HepG2 (cell line): ENCODE results near the gene BTRC. TPM values are rescaled to one million over a fixed set of nuclear protein-coding genes. Genes with fewer than 3 reads are reported as not detected.

Experiments
- ATAC-seq: fragments of 200-7000 bp; cut with Tn5 transposase; 3 replicates; pipeline ENCODE4 v1.9.1; 2020; ENCODE audit warnings: mild to moderate bottlenecking, moderate library complexity
- BruUV-seq: library from RNA; stranded (reverse); fragments of 400-500 nt; replicated peaks from 2 replicates; lab custom pipeline; 2021; lab: Mats Ljungman, UMichigan
- CTCF ChIA-PET: fragments of 300-600 bp; formaldehyde crosslinking; extraction: SDS; loops from one replicate; lab custom pipeline; 2021; ENCODE audit warnings: low total read pairs, inconsistent platforms, low intra/inter-chr PET ratio; lab: Yijun Ruan, JAX
- POLR2A ChIA-PET: fragments of 350-600 bp; sonication (Branson Sonifier 250); formaldehyde crosslinking; loops from one replicate; lab custom pipeline; 2020; ENCODE audit warnings: antibody characterized with exemption, inconsistent platforms; lab: Yijun Ruan, JAX
- DNase-seq: peaks from one replicate; pipeline ENCODE4 v3.0.0-alpha.2; 2015; ENCODE audit warnings: low spot score
- FAIRE-seq: peaks from 3 replicates; lab custom pipeline; 2011; peaks lifted over from hg19 to GRCh38; lab: Jason Lieb, UNC
- H2AFZ ChIP-seq: one replicate; pipeline ENCODE4 v1.6.1; 2011; ENCODE audit warnings: low read length, inconsistent platforms
- H3K27ac ChIP-seq: fragments of 300-600 bp; 3 replicates; pipeline ENCODE4 v1.8.0; 2011; ENCODE audit warnings: mixed run types, mild to moderate bottlenecking, mixed read lengths, low read length, inconsistent platforms; ENCODE audit not compliant: insufficient read depth; ENCODE audit errors: extremely low read length
- H3K27me3 ChIP-seq, 2 experiments: fragments of 200-600 bp in 1 of 2; 2 replicates in 1 of 2; 3 replicates in 1 of 2; pipeline versions ENCODE4 v1.6.0 to v1.8.0; 2011; ENCODE audit warnings: low read length in 2 of 2, mild to moderate bottlenecking in 2 of 2, moderate library complexity in 2 of 2, inconsistent platforms in 1 of 2; ENCODE audit not compliant: insufficient read depth in 2 of 2, control insufficient read depth in 1 of 2
- H3K36me3 ChIP-seq, 2 experiments: fragments of 200-600 bp in 1 of 2; replicated peaks in 1 of 2; 2 replicates in 1 of 2; 3 replicates in 1 of 2; pipeline versions ENCODE4 v1.5.1 to v1.8.0; 2011; ENCODE audit warnings: low read length in 2 of 2, inconsistent platforms in 1 of 2; ENCODE audit not compliant: insufficient read depth in 2 of 2, control insufficient read depth in 1 of 2
- H3K4me1 ChIP-seq: 2 replicates; pipeline ENCODE4 v1.5.1; 2012; ENCODE audit warnings: low read length, inconsistent platforms; ENCODE audit not compliant: insufficient read depth
- H3K4me2 ChIP-seq: 2 replicates; pipeline ENCODE4 v1.6.0; 2011; ENCODE audit warnings: low read depth, low read length, inconsistent platforms
- H3K4me3 ChIP-seq, 3 experiments: fragments of 200-600 bp in 1 of 3; sonication (generic), shearing (Covaris generic) in 1 of 3; replicated peaks in 1 of 3; 2 replicates each; pipeline ENCODE4 v1.5.1; 2011 to 2016; ENCODE audit warnings: low read length in 3 of 3, inconsistent platforms in 2 of 3, low read depth in 2 of 3, mild to moderate bottlenecking in 2 of 3, control low read depth in 1 of 3, mixed read lengths in 1 of 3; ENCODE audit not compliant: insufficient read depth in 1 of 3
- H3K79me2 ChIP-seq: one replicate; pipeline ENCODE4 v1.6.1; 2011; ENCODE audit warnings: low read length, inconsistent platforms; ENCODE audit not compliant: insufficient read depth
- H3K9ac ChIP-seq: 2 replicates; pipeline ENCODE4 v1.6.0; 2011; ENCODE audit warnings: mild to moderate bottlenecking, low read depth, low read length, inconsistent platforms; ENCODE audit not compliant: insufficient read depth
- H3K9me3 ChIP-seq: 2 replicates; pipeline ENCODE4 v1.5.1; 2012; ENCODE audit warnings: mild to moderate bottlenecking, low read length
- H4K20me1 ChIP-seq: 2 replicates; pipeline ENCODE4 v1.6.0; 2011; ENCODE audit warnings: inconsistent platforms, mild to moderate bottlenecking, low read length, moderate library complexity; ENCODE audit not compliant: insufficient read depth
- AGO1 ChIP-seq: fragments of 200-400 bp; formaldehyde crosslinking; IDR thresholded peaks from 2 replicates; pipeline ENCODE4 v1.6.1; 2017; ENCODE audit warnings: mild to moderate bottlenecking, low read depth, low read length, moderate library complexity; ENCODE audit not compliant: poor library complexity, severe bottlenecking
- CCAR2 ChIP-seq: fragments of 200-400 bp; formaldehyde crosslinking; optimal IDR thresholded peaks from 2 replicates; pipeline ENCODE3; 2018; ENCODE audit warnings: low read depth, mild to moderate bottlenecking, low read length, moderate library complexity
- FOSL2 ChIP-seq: sonication (generic); formaldehyde crosslinking; IDR thresholded peaks from 2 replicates; pipeline ENCODE4 v1.4.0; 2020; ENCODE audit warnings: missing genetic modification reagents
- IKZF4 ChIP-seq: sonication (generic); formaldehyde crosslinking; IDR thresholded peaks from 2 replicates; pipeline ENCODE4 v1.5.1; 2020; ENCODE audit warnings: borderline replicate concordance, mild to moderate bottlenecking, low read depth, missing genetic modification reagents; ENCODE audit errors: not compliant biosample characterization
- NFKBIZ ChIP-seq: IDR thresholded peaks from 2 replicates; pipeline ENCODE4 v1.6.1; 2018; ENCODE audit warnings: missing genetic modification reagents, missing compliant biosample characterization
- RFX3 ChIP-seq: IDR thresholded peaks from 2 replicates; pipeline ENCODE4 v1.6.1; 2016; ENCODE audit warnings: missing biosample characterization, missing genetic modification reagents
- SOX13 ChIP-seq, 3 experiments: fragments of 450-650 bp in 1 of 3; sonication (generic) in 1 of 3; formaldehyde crosslinking in 1 of 3; IDR thresholded peaks in 2 of 3; conservative IDR thresholded peaks in 1 of 3; 2 replicates each; pipeline versions ENCODE4 v1.5.0 to v1.6.1; 2016 to 2020; ENCODE audit warnings: antibody characterized with exemption in 1 of 3, mild to moderate bottlenecking in 1 of 3, missing compliant biosample characterization in 1 of 3, missing genetic modification reagents in 1 of 3, moderate library complexity in 1 of 3
- SOX5 ChIP-seq: IDR thresholded peaks from 2 replicates; pipeline ENCODE4 v1.6.1; 2016; ENCODE audit warnings: borderline replicate concordance
- TEAD2 ChIP-seq: sonication (generic); formaldehyde crosslinking; IDR thresholded peaks from 2 replicates; pipeline ENCODE4 v1.9.0; 2021; ENCODE audit warnings: missing genetic modification reagents
- ZFP90 ChIP-seq: sonication (generic); formaldehyde crosslinking; IDR thresholded peaks from 2 replicates; pipeline ENCODE4 v1.8.0; 2022; ENCODE audit warnings: missing genetic modification reagents, mild to moderate bottlenecking, inconsistent platforms, borderline replicate concordance
- ZNF263 ChIP-seq: sonication (generic); formaldehyde crosslinking; IDR thresholded peaks from 2 replicates; pipeline ENCODE4 v1.4.0; 2020; ENCODE audit warnings: missing genetic modification reagents
- ZNF292 ChIP-seq: sonication (generic); formaldehyde crosslinking; IDR thresholded peaks from 2 replicates; pipeline ENCODE4 v1.8.1; 2022; ENCODE audit warnings: mild to moderate bottlenecking, low read depth, missing genetic modification reagents, borderline replicate concordance
- ZNF451 ChIP-seq: sonication (generic); formaldehyde crosslinking; IDR thresholded peaks from 2 replicates; pipeline ENCODE4 v1.5.0; 2020; ENCODE audit warnings: mild to moderate bottlenecking, missing genetic modification reagents
- ZNF747 ChIP-seq: sonication (generic); formaldehyde crosslinking; IDR thresholded peaks from 2 replicates; pipeline ENCODE4 v1.8.1; 2023; ENCODE audit warnings: missing genetic modification reagents, mild to moderate bottlenecking, borderline replicate concordance
- WGBS: methylation state at CpG from one replicate; pipeline ENCODE4 v1.1.6; 2017; ENCODE audit warnings: low lambda C conversion rate; 5-methylcytosine and 5-hydroxymethylcytosine counted together
- in situ Hi-C: cut with HindIII; loops from 2 replicates; pipeline ENCODE4 v1.10.0; 2017; ENCODE audit warnings: low pct_unique_long_range_greater_than_20kb; ENCODE audit not compliant: extremely low pct_ligation_motif_present
- intact Hi-C: fragments of 100-400 bp; cut with micrococcal nuclease; formaldehyde crosslinking; loops from one replicate; pipeline ENCODE4 v1.10.0; 2022; ENCODE audit not compliant: unreplicated experiment
- polyA plus RNA-seq, 8 experiments: library from polyadenylated mRNA; depleted of rRNA in 3 of 8; stranded (reverse) in 7 of 8; unstranded in 1 of 8; fragments of >200 nt; fragmentation: Illumina TruSeq in 4 of 8; extraction: Trizol in 4 of 8; gene quantifications; 2 replicates each; pipeline versions ENCODE4 v1.2.1 to v1.2.3, GENCODE V29; 2011 to 2016; ENCODE audit warnings: low read depth in 4 of 8, missing spikeins in 1 of 8, mixed read lengths in 1 of 8; ENCODE audit not compliant: insufficient read depth in 1 of 8
- total RNA-seq, 5 experiments: library from RNA; depleted of rRNA; stranded (reverse); fragments of >200 nt; fragmentation: Illumina TruSeq; extraction: Trizol; gene quantifications; 2 replicates each; pipeline ENCODE4 v1.2.3, GENCODE V29; 2016; ENCODE audit warnings: low read depth in 1 of 5
- TF ChIP-seq, protein P1 (sequence below): sonication (generic); formaldehyde crosslinking; IDR thresholded peaks from 2 replicates; pipeline ENCODE4 v1.5.0; 2020; ENCODE audit warnings: mild to moderate bottlenecking, low read depth, missing genetic modification reagents, borderline replicate concordance
- TF ChIP-seq, protein P2 (sequence below): sonication (generic); formaldehyde crosslinking; IDR thresholded peaks from 2 replicates; pipeline ENCODE4 v1.4.0; 2020; ENCODE audit warnings: missing genetic modification reagents
- TF ChIP-seq, protein P3 (sequence below): sonication (generic); formaldehyde crosslinking; IDR thresholded peaks from 2 replicates; pipeline ENCODE4 v1.5.0; 2020; ENCODE audit warnings: mild to moderate bottlenecking, missing genetic modification reagents

BTRC gene
- total and polyA plus RNA-seq, 2 of the 13 experiments (the other 11 are each of a cell fraction or from before 2014, with no cell fraction given) = 12.0 to 14.4 TPM

DNA sequence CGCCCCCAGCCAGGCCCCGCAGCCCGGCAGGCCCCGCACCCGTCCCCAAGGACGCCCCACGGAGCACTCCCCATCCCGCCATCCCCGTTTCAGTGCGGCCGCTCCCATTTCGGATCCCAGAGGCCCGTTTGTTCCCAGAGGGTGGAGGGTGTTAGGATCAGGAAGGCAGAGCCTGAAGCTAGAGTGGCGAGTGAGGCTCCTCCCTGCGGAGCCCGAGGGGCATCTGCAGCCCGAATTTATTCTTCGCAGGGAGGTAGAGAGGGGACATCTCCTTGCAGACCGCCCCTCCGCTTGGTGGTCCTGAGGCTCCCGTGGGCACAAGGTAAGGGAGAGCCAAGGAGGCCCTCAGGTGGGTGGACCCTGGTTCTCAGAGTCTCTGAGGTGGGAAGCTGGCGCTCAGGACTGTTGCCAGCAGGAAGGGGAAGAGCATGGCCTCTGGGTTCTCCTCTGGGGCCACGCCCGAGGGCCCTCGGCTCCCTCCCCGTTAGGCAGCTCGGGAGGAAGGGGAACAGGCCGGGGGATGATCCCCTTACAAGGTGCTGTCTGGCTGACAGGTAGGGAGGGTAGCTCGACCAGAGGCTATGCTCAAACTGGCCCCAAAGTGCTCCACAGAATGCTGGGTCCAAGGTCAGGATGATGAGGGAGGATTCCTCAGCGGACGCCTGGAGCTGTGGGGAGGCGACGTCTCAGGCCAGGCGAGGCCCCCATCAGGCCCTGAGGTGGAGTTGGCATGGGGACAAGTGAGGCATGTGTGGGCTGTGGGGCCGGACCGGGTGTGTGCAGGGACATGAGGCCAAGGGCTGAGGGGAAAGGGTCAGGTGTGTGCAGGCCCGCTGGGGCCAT, 216.7 kb downstream of the BTRC start:
- ChIA-PET POLR2A (interaction anchor here (0.7 to 2.3 kb wide), 2 partner anchors 10 to 17 kb away, joined by 3 to 10 read pairs; partner anchors contain the start of genes DPCD and POLL), CTCF (interaction anchor here (0.6 to 1.7 kb wide), 3 partner anchors 103 to 357 kb away, joined by 3 to 7 read pairs (median 5); no protein-coding TSS in a partner anchor)
- peak overlapping the region; percentile 100 for H3K4me2 ChIP-seq
- H3K27me3 ChIP-seq = peaks cover 0 to 41% of the 10 kb centered on the region in 2 experiments; a peak in 4 of 5 replicates
- FAIRE-seq (no peak), ATAC-seq (peak; percentile 21), DNase-seq (no peak)
- no peak overlapping the region for H2AFZ ChIP-seq
- H3K4me1 ChIP-seq = peaks cover 45% of the 10 kb centered on the region
- H3K36me3 ChIP-seq = no peaks in the 10 kb centered on the region
- H3K79me2 ChIP-seq = no peaks in the 10 kb centered on the region
- WGBS = 8% methylated on average over 13 of the region's 37 CpGs
- intact Hi-C loops = loop anchor here (1.0 to 5.0 kb wide), 3 partner anchors 34 to 357 kb away; no protein-coding TSS in a partner anchor
- H3K9ac ChIP-seq = peak overlapping the region; percentile 60; the same call in 1 of the 2 replicates
- no TSS peak for BruUV-seq
- H3K4me3 ChIP-seq = peak overlapping the region; percentile 68 to 85 (median 68)
- no peak overlapping the region for H3K27ac ChIP-seq
- H4K20me1 ChIP-seq = no peaks in the 10 kb centered on the region
- no peaks in the 10 kb centered on the region for H3K9me3 ChIP-seq
- in situ Hi-C loops = loop anchor here (5.0 kb wide), 1 partner anchor 278 kb away; no protein-coding TSS in a partner anchor
- TF ChIP-seq SOX5 (CRISPR knock-in tag) (no peak), FOSL2 (CRISPR knock-in tag) (no peak), ZNF263 (CRISPR knock-in tag) (0 out of 2 replicates have a peak, but pooled peaks have one; percentile 48), IKZF4 (CRISPR knock-in tag) (no peak), ZNF747 (CRISPR knock-in tag) (no peak), AGO1 (peak; percentile 55), SOX13 (IDR thresholded peaks at IDR 0.05) (no peak), SOX13 (CRISPR knock-in tag; conservative IDR thresholded peaks at IDR 0.05 in 1 of 2, IDR thresholded peaks at IDR 0.05 in 1 of 2) (no peak), ZNF292 (CRISPR knock-in tag) (no peak), TEAD2 (no peak), ZFP90 (CRISPR knock-in tag) (no peak), ZNF451 (CRISPR knock-in tag) (peak; percentile 61; the same call in 1 of the 2 replicates), CCAR2 (no peak), RFX3 (CRISPR knock-in tag) (no peak), NFKBIZ (CRISPR knock-in tag) (no peak)
- TF ChIP-seq, protein P1, sequence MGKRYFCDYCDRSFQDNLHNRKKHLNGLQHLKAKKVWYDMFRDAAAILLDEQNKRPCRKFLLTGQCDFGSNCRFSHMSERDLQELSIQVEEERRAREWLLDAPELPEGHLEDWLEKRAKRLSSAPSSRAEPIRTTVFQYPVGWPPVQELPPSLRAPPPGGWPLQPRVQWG (CRISPR knock-in tag) = no peak
- TF ChIP-seq, protein P2, sequence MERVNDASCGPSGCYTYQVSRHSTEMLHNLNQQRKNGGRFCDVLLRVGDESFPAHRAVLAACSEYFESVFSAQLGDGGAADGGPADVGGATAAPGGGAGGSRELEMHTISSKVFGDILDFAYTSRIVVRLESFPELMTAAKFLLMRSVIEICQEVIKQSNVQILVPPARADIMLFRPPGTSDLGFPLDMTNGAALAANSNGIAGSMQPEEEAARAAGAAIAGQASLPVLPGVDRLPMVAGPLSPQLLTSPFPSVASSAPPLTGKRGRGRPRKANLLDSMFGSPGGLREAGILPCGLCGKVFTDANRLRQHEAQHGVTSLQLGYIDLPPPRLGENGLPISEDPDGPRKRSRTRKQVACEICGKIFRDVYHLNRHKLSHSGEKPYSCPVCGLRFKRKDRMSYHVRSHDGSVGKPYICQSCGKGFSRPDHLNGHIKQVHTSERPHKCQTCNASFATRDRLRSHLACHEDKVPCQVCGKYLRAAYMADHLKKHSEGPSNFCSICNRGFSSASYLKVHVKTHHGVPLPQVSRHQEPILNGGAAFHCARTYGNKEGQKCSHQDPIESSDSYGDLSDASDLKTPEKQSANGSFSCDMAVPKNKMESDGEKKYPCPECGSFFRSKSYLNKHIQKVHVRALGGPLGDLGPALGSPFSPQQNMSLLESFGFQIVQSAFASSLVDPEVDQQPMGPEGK = no peak
- TF ChIP-seq, protein P3, sequence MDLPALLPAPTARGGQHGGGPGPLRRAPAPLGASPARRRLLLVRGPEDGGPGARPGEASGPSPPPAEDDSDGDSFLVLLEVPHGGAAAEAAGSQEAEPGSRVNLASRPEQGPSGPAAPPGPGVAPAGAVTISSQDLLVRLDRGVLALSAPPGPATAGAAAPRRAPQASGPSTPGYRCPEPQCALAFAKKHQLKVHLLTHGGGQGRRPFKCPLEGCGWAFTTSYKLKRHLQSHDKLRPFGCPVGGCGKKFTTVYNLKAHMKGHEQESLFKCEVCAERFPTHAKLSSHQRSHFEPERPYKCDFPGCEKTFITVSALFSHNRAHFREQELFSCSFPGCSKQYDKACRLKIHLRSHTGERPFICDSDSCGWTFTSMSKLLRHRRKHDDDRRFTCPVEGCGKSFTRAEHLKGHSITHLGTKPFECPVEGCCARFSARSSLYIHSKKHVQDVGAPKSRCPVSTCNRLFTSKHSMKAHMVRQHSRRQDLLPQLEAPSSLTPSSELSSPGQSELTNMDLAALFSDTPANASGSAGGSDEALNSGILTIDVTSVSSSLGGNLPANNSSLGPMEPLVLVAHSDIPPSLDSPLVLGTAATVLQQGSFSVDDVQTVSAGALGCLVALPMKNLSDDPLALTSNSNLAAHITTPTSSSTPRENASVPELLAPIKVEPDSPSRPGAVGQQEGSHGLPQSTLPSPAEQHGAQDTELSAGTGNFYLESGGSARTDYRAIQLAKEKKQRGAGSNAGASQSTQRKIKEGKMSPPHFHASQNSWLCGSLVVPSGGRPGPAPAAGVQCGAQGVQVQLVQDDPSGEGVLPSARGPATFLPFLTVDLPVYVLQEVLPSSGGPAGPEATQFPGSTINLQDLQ (CRISPR knock-in tag) = no peak
